ENCODE measurements around the gene NCSTN.
A peak's percentile ranks its signal among the peaks of the same experiment; 100 is the strongest.

The NCSTN gene

DNA sequence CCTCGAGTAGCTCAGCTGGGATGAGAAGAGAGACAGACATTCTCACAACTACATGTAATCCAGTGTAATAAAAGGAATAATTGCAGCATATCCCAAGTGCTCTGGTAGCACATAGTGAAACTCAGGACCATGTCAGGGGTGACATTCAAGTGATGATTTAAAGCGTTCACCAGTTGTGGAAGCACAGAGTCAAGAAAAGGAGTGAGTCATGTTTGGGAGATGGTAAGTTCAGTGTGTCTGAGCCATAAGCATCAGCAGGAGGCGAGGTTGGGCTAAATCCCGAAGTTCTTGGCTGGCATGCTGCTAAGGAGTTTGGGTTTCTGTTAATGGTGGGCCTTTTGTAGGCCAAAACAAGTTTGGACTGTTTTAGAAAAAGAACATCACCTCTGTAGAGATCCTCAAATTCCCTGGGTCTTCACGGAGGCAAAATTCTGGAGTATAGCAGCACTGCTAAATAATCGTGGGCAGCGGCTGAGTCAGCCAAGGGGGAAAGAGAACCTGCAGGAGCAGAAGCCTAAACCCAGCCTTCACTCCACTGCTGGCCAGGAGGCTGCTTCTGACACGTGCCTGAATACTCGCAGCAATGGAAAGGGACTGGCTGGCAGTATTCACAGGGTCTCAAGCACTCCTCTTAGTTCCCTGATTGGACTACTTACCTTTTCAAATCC is 16.5 kb downstream of the NCSTN start:
- H3K9ac ChIP-seq (ENCODE audit: low read depth, low read length): no peak overlapping the region
- no peaks in the 10 kb centered on the region for H3K9me3 ChIP-seq (ENCODE audit: control insufficient read depth, insufficient read depth, low read length)
- H3K36me3 ChIP-seq (ENCODE audit: insufficient read depth, low read length): peaks cover 23% of the 10 kb centered on the region
- peaks cover 32% of the 10 kb centered on the region for H3K4me1 ChIP-seq (ENCODE audit: insufficient read depth, low read length)

DNA sequence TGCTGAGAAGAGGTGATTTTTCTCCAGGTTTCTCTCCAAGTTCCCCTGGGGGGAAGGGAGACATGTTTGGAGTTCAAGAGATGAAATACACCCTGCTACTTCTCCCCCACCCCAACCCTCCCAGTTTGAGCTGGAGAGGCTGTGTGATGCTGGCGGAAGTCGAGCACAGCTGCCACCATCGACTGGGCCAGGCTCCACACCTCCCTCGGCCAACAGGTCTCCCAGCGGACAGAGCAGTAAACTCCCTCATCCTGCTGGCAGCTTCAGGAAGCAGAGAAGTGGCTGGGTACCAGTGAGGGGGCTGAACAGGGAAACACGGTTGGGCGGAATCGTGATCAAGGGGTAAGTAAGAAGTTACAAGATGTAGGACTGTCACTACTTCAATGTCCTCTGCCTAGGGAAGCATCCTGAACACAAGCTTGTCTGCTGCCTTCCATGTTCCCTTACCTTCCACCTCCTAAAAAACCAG is 17.1 kb downstream of the NCSTN start:
- Histone ChIP-seq H3K9ac (ENCODE audit: low read depth, low read length) (no peak overlapping the region), H3K9me3 (ENCODE audit: control insufficient read depth, insufficient read depth, low read length) (no peaks in the 10 kb centered on the region), H3K36me3 (ENCODE audit: insufficient read depth, low read length) (peaks cover 17% of the 10 kb centered on the region), H3K4me1 (ENCODE audit: insufficient read depth, low read length) (peaks cover 32% of the 10 kb centered on the region)

DNA sequence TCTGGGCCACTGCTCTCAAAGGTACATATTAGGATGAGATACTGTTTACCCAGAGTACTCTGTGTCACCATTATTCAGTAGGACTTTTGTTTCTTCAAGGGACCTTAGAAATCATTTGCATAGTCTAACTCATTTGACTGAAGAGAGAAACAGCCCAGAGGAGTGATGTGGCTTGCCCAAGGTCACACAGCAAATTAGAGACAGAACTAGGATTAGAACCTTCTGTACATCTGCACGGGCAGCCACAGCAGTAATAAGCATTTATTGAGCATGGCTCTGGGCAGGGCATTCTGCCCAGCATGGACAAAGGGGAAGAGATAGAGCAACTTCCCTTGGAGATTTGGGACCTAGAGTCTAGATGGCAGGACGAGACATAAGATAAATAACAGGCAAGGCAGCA is 18.0 kb downstream of the NCSTN start:
- H3K9ac ChIP-seq (ENCODE audit: low read depth, low read length): no peak overlapping the region
- H3K36me3 ChIP-seq (ENCODE audit: insufficient read depth, low read length): peaks cover 9% of the 10 kb centered on the region
- peaks cover 32% of the 10 kb centered on the region for H3K4me1 ChIP-seq (ENCODE audit: insufficient read depth, low read length)
- H3K9me3 ChIP-seq (ENCODE audit: control insufficient read depth, insufficient read depth, low read length): no peaks in the 10 kb centered on the region

DNA sequence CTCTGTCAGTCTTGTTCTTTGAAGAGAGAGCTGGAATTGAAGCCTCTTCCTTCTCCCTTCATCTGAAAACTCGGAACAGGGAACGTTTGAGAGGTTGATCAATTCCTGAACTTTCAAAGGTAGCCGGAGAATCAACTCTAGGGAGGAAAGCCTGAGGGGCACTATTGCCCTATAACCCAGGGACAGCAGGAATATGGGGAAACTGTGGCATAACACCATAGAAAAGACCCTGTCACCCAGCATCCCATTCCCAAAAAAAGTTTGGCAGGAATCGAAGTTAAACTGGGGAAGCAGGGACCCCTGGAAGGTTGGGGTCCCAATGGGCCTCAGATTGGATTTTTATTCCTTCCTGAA is 18.6 kb downstream of the NCSTN start:
- H3K36me3 ChIP-seq (ENCODE audit: insufficient read depth, low read length): peaks cover 5% of the 10 kb centered on the region
- H3K9ac ChIP-seq (ENCODE audit: low read depth, low read length): no peak overlapping the region; the same call in 1 of the 2 replicates
- H3K9me3 ChIP-seq (ENCODE audit: control insufficient read depth, insufficient read depth, low read length): no peaks in the 10 kb centered on the region
- peaks cover 36% of the 10 kb centered on the region for H3K4me1 ChIP-seq (ENCODE audit: insufficient read depth, low read length)

DNA sequence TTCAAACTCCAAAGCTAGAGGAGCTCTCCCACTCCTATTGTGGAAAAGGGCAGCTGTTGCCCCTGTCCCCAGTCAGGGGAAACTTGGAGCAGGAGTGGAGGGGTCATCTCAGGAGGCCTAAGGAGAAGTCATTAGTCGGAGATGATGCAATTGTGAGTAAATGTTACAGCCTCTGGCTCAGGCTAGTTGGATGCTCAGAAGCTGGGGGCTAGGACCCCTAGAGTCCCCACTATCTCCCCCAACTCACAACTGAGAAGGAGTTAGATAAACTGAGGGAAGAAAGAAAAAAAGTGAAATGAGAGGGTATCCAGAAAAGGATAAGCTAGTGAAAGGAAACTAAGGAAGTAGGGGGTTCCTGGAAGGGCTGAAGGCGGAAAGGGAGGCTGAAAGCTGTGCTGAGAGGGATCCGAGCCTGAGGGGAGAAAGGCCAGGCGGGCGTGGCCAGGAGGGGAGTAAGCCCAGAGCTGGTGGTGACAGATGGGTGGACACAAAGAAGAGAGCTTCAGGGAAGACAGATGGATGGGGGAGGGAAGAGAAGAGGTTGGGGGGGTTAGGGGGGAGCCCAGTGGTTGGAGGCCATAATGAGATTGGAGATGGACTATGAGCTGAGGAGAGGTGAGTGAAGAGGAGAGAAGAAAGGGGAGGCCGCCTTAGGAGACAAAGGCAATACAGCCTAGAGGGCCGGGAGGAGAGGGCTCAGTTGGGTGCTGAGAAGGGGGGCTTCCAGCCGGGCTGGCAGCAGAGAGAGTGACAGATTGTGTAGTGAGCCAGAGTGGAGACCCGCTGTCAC is 19.2 kb downstream of the NCSTN start:
- peaks cover 36% of the 10 kb centered on the region for H3K4me1 ChIP-seq (ENCODE audit: insufficient read depth, low read length)
- peak overlapping the region; percentile 23; the same call in 1 of the 2 replicates for H3K9ac ChIP-seq (ENCODE audit: low read depth, low read length)
- H3K9me3 ChIP-seq (ENCODE audit: control insufficient read depth, insufficient read depth, low read length): no peaks in the 10 kb centered on the region
- peaks cover 4% of the 10 kb centered on the region; the same call in 1 of the 2 replicates for H3K36me3 ChIP-seq (ENCODE audit: insufficient read depth, low read length)

DNA sequence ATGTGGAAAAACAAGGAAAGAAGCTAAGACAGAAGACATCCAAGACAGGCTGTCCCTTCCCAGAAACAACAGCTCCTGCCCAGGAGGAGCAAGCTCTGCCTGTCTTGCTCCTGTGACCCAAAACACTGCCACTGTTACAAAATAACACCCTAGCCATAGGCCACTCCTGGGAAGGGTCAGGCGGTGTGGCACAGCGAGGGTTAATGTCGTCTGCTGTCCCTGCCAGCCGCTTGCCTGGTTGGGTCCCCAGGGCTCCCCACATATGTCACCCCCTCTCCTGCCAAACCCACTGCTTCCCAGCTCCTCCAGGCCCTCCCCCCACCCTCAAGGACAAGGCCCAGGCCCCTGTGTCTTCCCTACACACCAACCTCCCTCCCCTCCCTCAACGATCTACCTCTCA is 19.8 kb downstream of the NCSTN start:
- Histone ChIP-seq H3K36me3 (ENCODE audit: insufficient read depth, low read length) (peaks cover 4% of the 10 kb centered on the region; the same call in 1 of the 2 replicates), H3K9me3 (ENCODE audit: control insufficient read depth, insufficient read depth, low read length) (no peaks in the 10 kb centered on the region), H3K9ac (ENCODE audit: low read depth, low read length) (no peak overlapping the region), H3K4me1 (ENCODE audit: insufficient read depth, low read length) (peaks cover 36% of the 10 kb centered on the region)

DNA sequence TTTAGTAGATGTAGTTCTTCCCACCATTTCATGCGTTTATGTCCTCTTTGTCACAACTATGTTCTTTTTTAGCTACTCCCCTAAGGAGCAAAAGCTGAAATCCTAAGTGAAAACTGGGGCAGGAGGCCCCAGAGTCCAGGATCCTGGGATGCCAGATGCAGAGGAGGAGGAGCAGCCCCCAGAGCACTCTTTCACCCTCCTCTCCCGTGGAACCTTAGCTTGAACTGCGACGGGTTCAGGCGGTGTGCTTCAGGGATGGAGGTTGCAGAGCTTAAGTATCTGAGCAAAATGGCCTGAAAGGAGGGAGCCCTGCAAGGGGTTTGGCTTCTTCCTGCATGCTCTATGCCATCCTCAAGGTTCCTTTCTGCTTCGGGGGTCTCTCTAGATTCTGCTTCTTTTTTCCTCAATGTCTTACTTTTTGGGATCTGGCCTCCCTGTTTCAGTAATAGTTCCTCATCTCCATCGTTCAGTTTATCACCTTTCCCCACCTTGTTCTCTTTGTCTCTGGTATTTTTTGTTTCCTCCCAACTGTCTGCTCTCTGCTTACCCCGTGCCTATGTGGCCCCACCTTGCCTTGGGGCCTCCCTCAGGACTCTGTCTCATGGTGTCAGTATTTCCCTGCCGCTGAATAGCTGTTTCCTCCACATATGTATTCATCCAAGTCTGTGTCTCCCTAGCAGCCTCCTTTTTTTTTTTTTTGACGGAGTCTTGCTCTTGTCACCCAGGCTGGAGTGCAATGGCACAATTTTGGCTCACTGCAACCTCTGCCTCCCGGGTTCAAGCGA is 21.0 kb downstream of the NCSTN start:
- H3K9me3 ChIP-seq (ENCODE audit: control insufficient read depth, insufficient read depth, low read length): no peaks in the 10 kb centered on the region
- H3K4me1 ChIP-seq (ENCODE audit: insufficient read depth, low read length): peaks cover 36% of the 10 kb centered on the region
- H3K9ac ChIP-seq (ENCODE audit: low read depth, low read length): no peak overlapping the region
- 0 out of 2 replicates have a peak, but pooled peaks cover 4% of the 10 kb centered on the region for H3K36me3 ChIP-seq (ENCODE audit: insufficient read depth, low read length)

DNA sequence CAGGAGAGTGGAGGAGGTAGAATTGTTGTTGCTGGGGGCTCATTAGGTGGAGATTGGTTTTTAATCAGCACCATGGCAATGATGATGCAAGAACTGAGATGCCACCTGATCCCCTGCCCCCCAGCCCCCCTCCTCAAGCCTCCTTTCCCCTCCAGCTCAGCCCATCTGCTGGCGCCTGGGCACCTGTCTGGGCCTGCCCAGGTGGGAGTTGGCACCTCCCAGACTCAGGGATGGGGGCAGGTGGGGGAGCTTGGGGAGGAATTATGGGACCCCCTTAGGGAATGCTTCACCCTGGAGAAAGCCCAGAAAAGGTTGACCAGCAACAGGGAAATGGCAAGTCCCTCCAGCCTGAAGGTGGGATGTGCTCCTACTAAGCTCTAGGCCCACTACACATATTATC is 22.1 kb downstream of the NCSTN start:
- Histone ChIP-seq H3K36me3 (ENCODE audit: insufficient read depth, low read length) (0 out of 2 replicates have a peak, but pooled peaks cover 4% of the 10 kb centered on the region), H3K9ac (ENCODE audit: low read depth, low read length) (no peak overlapping the region), H3K4me1 (ENCODE audit: insufficient read depth, low read length) (peaks cover 36% of the 10 kb centered on the region), H3K9me3 (ENCODE audit: control insufficient read depth, insufficient read depth, low read length) (no peaks in the 10 kb centered on the region)

GRCh38 chr1:160366731-160367515 is 23.7 kb downstream of the NCSTN start, which contains the start of gene NHLH1:
Gene NHLH1 (plus strand): TSS chr1:160367071. CDS start chr1:160370732, 3,661 bp downstream.
- Histone ChIP-seq H3K36me3 (ENCODE audit: insufficient read depth, low read length) (no peaks in the 10 kb centered on the region), H3K9ac (ENCODE audit: low read depth, low read length) (peak within 1 kb of the TSS; percentile 28; the same call in 1 of the 2 replicates), H3K9me3 (ENCODE audit: control insufficient read depth, insufficient read depth, low read length) (no peaks in the 10 kb centered on the region), H3K4me1 (ENCODE audit: insufficient read depth, low read length) (peaks cover 28% of the 10 kb centered on the region)

DNA sequence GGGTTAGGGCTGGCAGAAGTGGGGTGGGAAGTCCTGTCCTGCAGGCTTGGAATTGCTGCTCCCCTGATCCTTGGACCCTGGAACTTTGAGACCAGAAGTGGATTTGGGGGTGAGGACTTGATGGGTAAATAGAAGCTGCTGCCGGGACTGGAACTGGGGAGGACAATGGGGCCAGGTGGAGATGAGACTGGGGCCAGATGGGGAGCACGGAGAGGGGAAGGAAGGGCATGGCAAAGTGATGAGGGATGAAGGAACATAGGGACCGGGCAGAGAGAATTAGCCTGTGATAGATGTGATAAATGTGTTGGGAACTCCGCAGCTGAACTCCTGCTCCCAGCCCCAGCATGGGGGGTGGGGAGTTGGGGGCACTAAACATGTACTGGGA is 24.3 kb downstream of the NCSTN start:
- peak overlapping the region; percentile 28; the same call in 1 of the 2 replicates for H3K9ac ChIP-seq (ENCODE audit: low read depth, low read length)
- H3K36me3 ChIP-seq (ENCODE audit: insufficient read depth, low read length): no peaks in the 10 kb centered on the region
- H3K9me3 ChIP-seq (ENCODE audit: control insufficient read depth, insufficient read depth, low read length): no peaks in the 10 kb centered on the region
- peaks cover 22% of the 10 kb centered on the region for H3K4me1 ChIP-seq (ENCODE audit: insufficient read depth, low read length)

DNA sequence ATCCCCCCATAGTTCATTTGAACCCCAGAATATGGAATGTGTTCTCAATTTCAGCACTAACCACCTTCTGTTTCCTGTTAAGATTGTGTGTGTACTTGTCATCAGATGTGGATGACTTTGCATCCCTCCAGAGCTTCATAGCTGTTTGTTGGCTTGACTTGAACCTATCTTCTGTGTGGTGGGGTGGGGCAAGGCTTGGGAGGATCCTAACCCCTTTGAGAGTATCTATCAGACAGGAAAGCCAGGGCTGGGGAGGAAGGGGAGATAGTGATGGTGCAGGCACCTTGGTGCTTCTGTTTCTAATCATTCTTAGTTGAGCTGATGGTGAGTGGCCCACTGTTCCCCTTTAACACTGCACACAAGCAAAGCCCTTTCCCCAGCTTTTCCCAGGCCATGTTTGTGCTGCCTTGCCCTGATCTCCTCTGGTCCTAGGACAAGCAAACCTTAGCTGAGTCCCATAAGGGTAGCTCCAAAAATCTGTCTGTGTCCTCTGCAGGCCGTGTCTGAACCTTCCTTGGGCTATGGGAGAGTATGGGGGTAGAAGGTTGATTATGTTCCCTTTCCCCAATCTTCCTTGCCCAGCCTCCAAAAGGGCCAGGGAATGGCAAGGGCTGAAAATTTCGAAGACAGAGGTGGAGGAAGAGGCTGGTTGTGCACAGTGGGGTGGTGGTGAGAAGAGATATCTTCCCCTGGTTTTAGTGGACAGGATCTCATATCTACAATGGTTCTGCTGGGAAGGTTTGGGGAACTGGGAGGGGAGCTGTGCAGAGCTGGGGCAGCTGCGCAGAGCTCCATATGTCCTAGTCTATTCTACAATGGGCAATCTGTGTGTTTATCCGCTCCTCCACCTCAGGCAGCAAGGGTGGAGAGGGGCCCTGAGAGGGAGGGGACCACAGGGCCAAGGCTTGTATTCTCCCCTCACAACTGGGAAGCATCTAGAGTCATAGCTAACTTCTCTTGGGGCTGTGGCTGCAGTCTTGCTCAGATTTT is 25.0 kb downstream of the NCSTN start:
- H3K36me3 ChIP-seq (ENCODE audit: insufficient read depth, low read length): no peaks in the 10 kb centered on the region
- H3K9me3 ChIP-seq (ENCODE audit: control insufficient read depth, insufficient read depth, low read length): no peaks in the 10 kb centered on the region
- H3K9ac ChIP-seq (ENCODE audit: low read depth, low read length): no peak overlapping the region; the same call in 1 of the 2 replicates
- H3K4me1 ChIP-seq (ENCODE audit: insufficient read depth, low read length): peaks cover 15% of the 10 kb centered on the region

DNA sequence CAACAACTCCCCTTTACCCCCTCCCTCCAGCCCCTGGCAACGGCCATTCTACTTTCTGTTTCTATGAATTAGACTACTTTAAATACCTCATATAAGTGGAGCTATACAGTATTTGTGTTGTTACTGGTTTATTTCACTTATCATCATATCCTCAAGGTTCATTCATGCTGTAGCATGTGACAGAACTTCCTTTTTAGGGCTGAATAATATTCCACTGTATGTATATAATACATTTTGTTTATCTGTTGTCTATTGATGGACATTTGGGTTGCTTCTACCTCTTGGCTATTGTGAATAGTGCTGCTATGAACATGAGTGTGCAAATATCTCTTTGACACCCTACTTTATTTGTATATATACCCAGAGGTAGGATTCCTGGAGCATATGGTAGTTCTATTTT is 25.9 kb downstream of the NCSTN start:
- peaks cover 8% of the 10 kb centered on the region for H3K4me1 ChIP-seq (ENCODE audit: insufficient read depth, low read length)
- H3K9ac ChIP-seq (ENCODE audit: low read depth, low read length): no peak overlapping the region
- H3K36me3 ChIP-seq (ENCODE audit: insufficient read depth, low read length): no peaks in the 10 kb centered on the region
- H3K9me3 ChIP-seq (ENCODE audit: control insufficient read depth, insufficient read depth, low read length): no peaks in the 10 kb centered on the region
